Parathyroid adenoma (tissue), 2 donors: ENCODE measurements around the gene NME9.

ENCODE experiments used
- H2AFZ ChIP-seq: fragments of 300-600 bp; sonication (generic); one replicate; pipeline ENCODE4 v1.7.0; 2017; ENCODE audit warnings: antibody characterized with exemption, mild to moderate bottlenecking
- H3K27ac ChIP-seq: fragments of 300-600 bp; sonication (generic); one replicate; pipeline ENCODE4 v1.7.0; 2017
- H3K27me3 ChIP-seq: fragments of 300-600 bp; sonication (generic); one replicate; pipeline ENCODE4 v1.7.0; 2017; ENCODE audit warnings: low read length; ENCODE audit not compliant: control insufficient read depth, insufficient read depth
- H3K36me3 ChIP-seq: fragments of 300-600 bp; sonication (generic); one replicate; pipeline ENCODE4 v1.7.0; 2017; ENCODE audit warnings: low read length; ENCODE audit not compliant: control insufficient read depth, insufficient read depth
- H3K4me1 ChIP-seq: fragments of 300-600 bp; sonication (generic); one replicate; pipeline ENCODE4 v1.7.0; 2017; ENCODE audit warnings: control low read depth
- H3K4me2 ChIP-seq: fragments of 300-600 bp; sonication (generic); one replicate; pipeline ENCODE4 v1.7.0; 2017; ENCODE audit warnings: low read length
- H3K4me3 ChIP-seq: fragments of 300-600 bp; sonication (generic); one replicate; pipeline ENCODE4 v1.7.0; 2017; ENCODE audit warnings: low read depth, low read length
- H3K79me2 ChIP-seq: fragments of 300-600 bp; sonication (generic); one replicate; pipeline ENCODE4 v1.7.0; 2017; ENCODE audit warnings: control low read depth
- H3K9ac ChIP-seq: fragments of 300-600 bp; sonication (generic); one replicate; pipeline ENCODE4 v1.7.0; 2017; ENCODE audit warnings: mild to moderate bottlenecking
- H3K9me3 ChIP-seq: fragments of 300-600 bp; sonication (generic); one replicate; pipeline ENCODE4 v1.7.0; 2017; ENCODE audit warnings: low read length; ENCODE audit not compliant: control insufficient read depth
- CTCF ChIP-seq: fragments of 300-600 bp; sonication (generic); IDR thresholded peaks from one replicate; pipeline ENCODE4 v1.7.0; 2017; ENCODE audit warnings: antibody characterized with exemption, mild to moderate bottlenecking
- donor health status: primary hyperparathyroidism.

Gene NME9

GRCh38 chr3:138297876-138298275, 31.8 kb downstream of the NME9 start:
- no peaks in the 10 kb centered on the region for H3K79me2 ChIP-seq
- no peaks in the 10 kb centered on the region for H3K36me3 ChIP-seq

GRCh38 chr3:138297059-138297607, 32.5 kb downstream of the NME9 start:
- Histone ChIP-seq H3K79me2 (no peaks in the 10 kb centered on the region), H3K9me3 (no peaks in the 10 kb centered on the region), H2AFZ (no peak overlapping the region), H3K36me3 (no peaks in the 10 kb centered on the region), H3K27ac (no peak overlapping the region), H3K27me3 (no peaks in the 10 kb centered on the region), H3K4me3 (no peak overlapping the region), H3K9ac (no peak overlapping the region), H3K4me1 (no peaks in the 10 kb centered on the region), H3K4me2 (no peak overlapping the region)
- no peak for TF ChIP-seq CTCF

More at GRCh38 chr3:138297876-138298275, 31.8 kb downstream of the NME9 start:
- Histone ChIP-seq H3K9me3 (no peaks in the 10 kb centered on the region), H3K27me3 (no peaks in the 10 kb centered on the region), H3K4me2 (no peak overlapping the region), H2AFZ (no peak overlapping the region), H3K4me3 (no peak overlapping the region), H3K27ac (no peak overlapping the region), H3K9ac (no peak overlapping the region), H3K4me1 (no peaks in the 10 kb centered on the region)
- no peak for TF ChIP-seq CTCF

DNA sequence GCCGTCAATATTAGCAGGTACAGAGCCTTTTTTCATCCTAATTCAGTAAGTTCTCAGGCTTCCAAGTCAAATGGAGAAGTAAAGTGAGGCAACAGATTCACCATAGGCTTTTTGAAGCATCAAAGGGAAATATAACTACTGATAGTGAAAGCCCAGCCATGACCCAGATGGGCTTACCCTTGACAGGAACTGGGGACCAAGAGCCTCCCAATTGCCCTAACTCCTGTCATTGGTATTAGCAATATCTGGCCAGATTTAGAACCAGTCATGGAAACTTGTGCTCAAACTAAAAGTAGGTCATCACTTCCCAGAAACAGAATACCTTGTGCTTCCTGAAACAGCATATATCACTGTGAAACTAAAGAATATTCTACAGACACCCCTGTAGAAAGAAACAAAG, 33.0 kb downstream of the NME9 start:
- TF ChIP-seq CTCF = no peak
- Histone ChIP-seq H2AFZ (no peak overlapping the region), H3K79me2 (no peaks in the 10 kb centered on the region), H3K27ac (no peak overlapping the region), H3K36me3 (no peaks in the 10 kb centered on the region), H3K4me2 (no peak overlapping the region), H3K4me1 (no peaks in the 10 kb centered on the region), H3K9me3 (no peaks in the 10 kb centered on the region), H3K27me3 (no peaks in the 10 kb centered on the region), H3K4me3 (no peak overlapping the region), H3K9ac (no peak overlapping the region)

DNA sequence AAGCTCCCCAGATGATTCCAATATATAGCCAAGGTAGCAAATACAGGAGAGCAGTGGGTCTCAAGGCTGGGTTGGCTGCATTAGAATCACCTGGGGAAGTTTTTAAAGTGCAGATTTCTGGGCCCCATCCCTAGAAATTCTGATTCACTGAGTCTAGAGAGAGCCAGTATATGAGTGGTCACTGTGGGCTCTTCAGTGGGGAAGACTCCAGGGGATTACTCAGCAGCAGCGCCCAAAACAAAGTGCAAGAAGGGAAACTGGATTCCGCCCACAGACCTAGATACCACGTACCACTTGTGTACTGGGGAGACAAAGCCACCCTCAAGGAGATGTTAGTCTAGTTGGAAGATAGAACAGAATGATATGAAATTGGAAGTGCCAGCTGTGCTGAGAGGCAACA, 40.0 kb downstream of the NME9 start:
- Histone ChIP-seq H3K4me2 (no peak overlapping the region), H3K79me2 (no peaks in the 10 kb centered on the region), H3K4me3 (no peak overlapping the region), H3K9me3 (no peaks in the 10 kb centered on the region), H3K9ac (no peak overlapping the region), H3K36me3 (no peaks in the 10 kb centered on the region), H3K27ac (no peak overlapping the region), H2AFZ (no peak overlapping the region), H3K27me3 (no peaks in the 10 kb centered on the region), H3K4me1 (no peaks in the 10 kb centered on the region)
- no peak for TF ChIP-seq CTCF

GRCh38 chr3:138289260-138289659, 40.4 kb downstream of the NME9 start:
- H3K9me3 ChIP-seq = no peaks in the 10 kb centered on the region
- H2AFZ ChIP-seq = no peak overlapping the region
- no peak for TF ChIP-seq CTCF
- H3K4me3 ChIP-seq = no peak overlapping the region
- H3K27me3 ChIP-seq = no peaks in the 10 kb centered on the region
- no peaks in the 10 kb centered on the region for H3K36me3 ChIP-seq
- no peak overlapping the region for H3K9ac ChIP-seq
- H3K27ac ChIP-seq = no peak overlapping the region
- H3K4me1 ChIP-seq = no peaks in the 10 kb centered on the region
- no peaks in the 10 kb centered on the region for H3K79me2 ChIP-seq
- no peak overlapping the region for H3K4me2 ChIP-seq
